Naive thymus-derived CD4-positive, alpha-beta T cell (primary cell): ENCODE data around the gene NCR2. TPM values are rescaled to one million over a fixed set of nuclear protein-coding genes. Genes with fewer than 3 reads are reported as not detected.

Source experiments
- ATAC-seq: fragments of 150-1000 bp; cut with Tn5 transposase; 2 replicates; pipeline ENCODE4 v1.10.0; 2021; ENCODE audit warnings: mild to moderate bottlenecking, moderate library complexity
- CTCF ChIA-PET: fragments of 350-600 bp; sonication (Branson Sonifier 250); formaldehyde crosslinking; loops from one replicate; lab custom pipeline; 2021; ENCODE audit warnings: antibody characterized with exemption; lab: Charles Lee
- POLR2A ChIA-PET: fragments of 350-600 bp; sonication (Branson Sonifier 250); formaldehyde crosslinking; loops from one replicate; lab custom pipeline; 2021; ENCODE audit warnings: antibody characterized with exemption, inconsistent platforms; lab: Charles Lee
- DNase-seq, 9 donors: peaks; one replicate each; pipeline versions ENCODE4 v3.0.0 to v3.0.0-alpha.2; 2020 to 2022; ENCODE audit warnings: mixed read lengths in 1 of 9
- H3K27ac ChIP-seq: one replicate; pipeline ENCODE4 v1.7.0; 2013; ENCODE audit warnings: mild to moderate bottlenecking, low read depth, low read length, moderate library complexity
- H3K27me3 ChIP-seq, 2 donors: one replicate each; pipeline ENCODE4 v1.7.0; 2013; ENCODE audit warnings: low read length in 2 of 2, mild to moderate bottlenecking in 2 of 2, moderate library complexity in 2 of 2; ENCODE audit not compliant: control insufficient read depth in 2 of 2, insufficient read depth in 2 of 2
- H3K36me3 ChIP-seq, 3 experiments: 1 replicate in 2 of 3; 2 replicates in 1 of 3; pipeline ENCODE4 v1.7.0; 2013; ENCODE audit warnings: low read length in 3 of 3, mild to moderate bottlenecking in 3 of 3, moderate library complexity in 1 of 3; ENCODE audit not compliant: insufficient read depth in 3 of 3, control insufficient read depth in 2 of 3
- H3K4me1 ChIP-seq, 2 donors: one replicate each; pipeline ENCODE4 v1.7.0; 2013; ENCODE audit warnings: low read length in 2 of 2, mild to moderate bottlenecking in 2 of 2, moderate library complexity in 1 of 2; ENCODE audit not compliant: control insufficient read depth in 2 of 2, insufficient read depth in 2 of 2
- H3K4me3 ChIP-seq: 2 replicates; pipeline ENCODE4 v1.7.0; 2013; ENCODE audit warnings: mild to moderate bottlenecking, low read length
- H3K9me3 ChIP-seq, 3 experiments: 1 replicate in 2 of 3; 2 replicates in 1 of 3; pipeline ENCODE4 v1.7.0; 2013; ENCODE audit warnings: low read length in 3 of 3; ENCODE audit not compliant: control insufficient read depth in 2 of 3
- H3K27ac Mint-ChIP-seq, 9 donors: one replicate each; pipeline ENCODE4 v1.8.0; 2020 to 2022; ENCODE audit warnings: mixed read lengths in 9 of 9, mild to moderate bottlenecking in 8 of 9, moderate library complexity in 5 of 9, inconsistent platforms in 2 of 9
- H3K27me3 Mint-ChIP-seq, 5 donors: one replicate each; pipeline ENCODE4 v1.8.0; 2021 to 2022; ENCODE audit warnings: mixed read lengths in 5 of 5, mild to moderate bottlenecking in 1 of 5
- H3K36me3 Mint-ChIP-seq, 5 donors: one replicate each; pipeline ENCODE4 v1.8.0; 2020 to 2022; ENCODE audit warnings: mixed read lengths in 5 of 5, mild to moderate bottlenecking in 3 of 5, inconsistent platforms in 1 of 5
- H3K4me1 Mint-ChIP-seq, 7 donors: one replicate each; pipeline ENCODE4 v1.8.0; 2020 to 2022; ENCODE audit warnings: mixed read lengths in 7 of 7, mild to moderate bottlenecking in 3 of 7, inconsistent platforms in 1 of 7
- H3K4me3 Mint-ChIP-seq, 10 donors: one replicate each; pipeline ENCODE4 v1.8.0; 2020 to 2022; ENCODE audit warnings: mild to moderate bottlenecking in 10 of 10, mixed read lengths in 10 of 10, moderate library complexity in 6 of 10, inconsistent platforms in 2 of 10
- H3K9me3 Mint-ChIP-seq, 11 donors: one replicate each; pipeline ENCODE4 v1.8.0; 2020 to 2022; ENCODE audit warnings: mixed read lengths in 11 of 11, mild to moderate bottlenecking in 4 of 11, inconsistent platforms in 1 of 11, moderate library complexity in 1 of 11
- intact Hi-C, 2 donors: fragments of 100-400 bp; cut with micrococcal nuclease; formaldehyde crosslinking; loops; one replicate each; pipeline ENCODE4 v1.15.1; 2023
- polyA plus RNA-seq, 2 donors: library from polyadenylated mRNA; unstranded; fragments of 300-500 nt; fragmentation: Illumina TruSeq; gene quantifications; one replicate each; pipeline ENCODE4 v1.2.3, GENCODE V29; 2021
- total RNA-seq, 6 experiments: library from RNA in 5 of 6; stranded (reverse) in 5 of 6; gene quantifications; 1 replicate in 5 of 6; 2 replicates in 1 of 6; pipeline ENCODE4 v1.2.3 and lab custom pipeline; 2021 to 2026

The NCR2 gene
- total and polyA plus RNA-seq, 7 experiments from 2014 or later: not detected

- Mint-ChIP-seq H3K27me3 (peaks cover 0 to 41% (median 6%) of the 10 kb centered on the region in 5 donors), H3K27ac (no peak overlapping the region), H3K4me3 (no peak overlapping the region), H3K9me3 (peaks cover 0 to 8% (median 2%) of the 10 kb centered on the region in 11 donors), H3K4me1 (peaks cover 18 to 35% (median 31%) of the 10 kb centered on the region in 7 donors), H3K36me3 (peaks cover 0 to 8% (median 4%) of the 10 kb centered on the region in 5 donors)
- ChIA-PET POLR2A (no interaction called here), CTCF (interaction anchor here (1.6 kb wide), 1 partner anchor 19 kb away, joined by 4 read pairs; no protein-coding TSS in a partner anchor)
- Histone ChIP-seq H3K27ac (no peak overlapping the region), H3K4me3 (no peak overlapping the region), H3K27me3 (no peaks in the 10 kb centered on the region), H3K9me3 (no peaks in the 10 kb centered on the region), H3K4me1 (peaks cover 16 to 18% of the 10 kb centered on the region in 2 donors), H3K36me3 (no peaks in the 10 kb centered on the region)
- DNase-seq (no peak), ATAC-seq (no peak)
- intact Hi-C loops: no loop called here
These were observed 13.5 kb downstream of the NCR2 start for GRCh38 chr6:41348934-41349333.

GRCh38 chr6:41352396-41352795, 17.0 kb downstream of the NCR2 start:
- no peak overlapping the region for H3K4me3 ChIP-seq
- intact Hi-C loops: no loop called here
- H3K36me3 ChIP-seq: no peaks in the 10 kb centered on the region
- H3K9me3 Mint-ChIP-seq: peaks cover 0 to 8% (median 2%) of the 10 kb centered on the region in 11 donors
- H3K4me1 Mint-ChIP-seq: peaks cover 0 to 2% (median 0%) of the 10 kb centered on the region in 7 donors
- POLR2A ChIA-PET: interaction anchor here (0.6 kb wide), 1 partner anchor 288 kb away, joined by 4 read pairs; no protein-coding TSS in a partner anchor
- H3K9me3 ChIP-seq: no peaks in the 10 kb centered on the region
- H3K4me3 Mint-ChIP-seq: no peak overlapping the region
- H3K27ac ChIP-seq: no peak overlapping the region
- no peaks in the 10 kb centered on the region for H3K27me3 ChIP-seq
- CTCF ChIA-PET: no interaction called here
- no peaks in the 10 kb centered on the region for H3K4me1 ChIP-seq
- DNase-seq: peak in 1 of 9 donors; percentile 1
- H3K27ac Mint-ChIP-seq: no peak overlapping the region
- peaks cover 0 to 57% (median 6%) of the 10 kb centered on the region in 5 donors for H3K27me3 Mint-ChIP-seq
- peaks cover 0 to 8% (median 3%) of the 10 kb centered on the region in 5 donors for H3K36me3 Mint-ChIP-seq
- ATAC-seq: no peak

GRCh38 chr6:41352907-41353306, 17.5 kb downstream of the NCR2 start:
- intact Hi-C loops: no loop called here
- no peaks in the 10 kb centered on the region for H3K27me3 ChIP-seq
- Mint-ChIP-seq H3K9me3 (peaks cover 0 to 11% (median 4%) of the 10 kb centered on the region in 11 donors), H3K36me3 (peaks cover 0 to 8% (median 3%) of the 10 kb centered on the region in 5 donors), H3K4me3 (no peak overlapping the region), H3K27ac (no peak overlapping the region), H3K4me1 (peaks cover 0 to 2% (median 0%) of the 10 kb centered on the region in 7 donors), H3K27me3 (peaks cover 0 to 56% (median 6%) of the 10 kb centered on the region in 5 donors)
- DNase-seq (peak in 1 of 9 donors; percentile 3), ATAC-seq (no peak)
- ChIA-PET POLR2A (interaction anchor here (0.6 kb wide), 1 partner anchor 289 kb away, joined by 4 read pairs; no protein-coding TSS in a partner anchor), CTCF (no interaction called here)
- no peaks in the 10 kb centered on the region for H3K9me3 ChIP-seq
- no peaks in the 10 kb centered on the region for H3K4me1 ChIP-seq
- no peak overlapping the region for H3K4me3 ChIP-seq
- no peaks in the 10 kb centered on the region for H3K36me3 ChIP-seq
- H3K27ac ChIP-seq: no peak overlapping the region

GRCh38 chr6:41353333-41353732, 17.9 kb downstream of the NCR2 start:
- DNase-seq (no peak), ATAC-seq (no peak)
- H3K4me3 Mint-ChIP-seq: no peak overlapping the region
- H3K27ac ChIP-seq: no peak overlapping the region
- H3K36me3 ChIP-seq: no peaks in the 10 kb centered on the region
- H3K9me3 ChIP-seq: no peaks in the 10 kb centered on the region
- intact Hi-C loops: no loop called here
- H3K4me1 ChIP-seq: no peaks in the 10 kb centered on the region
- H3K4me3 ChIP-seq: no peak overlapping the region
- POLR2A ChIA-PET: no interaction called here
- H3K27me3 Mint-ChIP-seq: peaks cover 0 to 52% (median 6%) of the 10 kb centered on the region in 5 donors
- H3K27ac Mint-ChIP-seq: no peak overlapping the region
- H3K36me3 Mint-ChIP-seq: peaks cover 0 to 5% (median 3%) of the 10 kb centered on the region in 5 donors
- peaks cover 0 to 10% (median 4%) of the 10 kb centered on the region in 11 donors for H3K9me3 Mint-ChIP-seq
- no peaks in the 10 kb centered on the region for H3K27me3 ChIP-seq
- CTCF ChIA-PET: no interaction called here
- H3K4me1 Mint-ChIP-seq: peaks cover 0 to 2% (median 0%) of the 10 kb centered on the region in 7 donors

GRCh38 chr6:41355952-41356351, 20.5 kb downstream of the NCR2 start:
- CTCF ChIA-PET: no interaction called here
- DNase-seq: peak in 1 of 9 donors; percentile 12

GRCh38 chr6:41356825-41357224, 21.4 kb downstream of the NCR2 start:
- peaks cover 5 to 23% (median 15%) of the 10 kb centered on the region in 5 donors for H3K36me3 Mint-ChIP-seq
- H3K36me3 ChIP-seq: no peaks in the 10 kb centered on the region
- H3K27me3 Mint-ChIP-seq: peaks cover 0 to 42% (median 11%) of the 10 kb centered on the region in 5 donors
- H3K9me3 Mint-ChIP-seq: peaks cover 0 to 39% (median 25%) of the 10 kb centered on the region in 11 donors
- H3K27ac ChIP-seq: no peak overlapping the region
- no peaks in the 10 kb centered on the region for H3K4me1 ChIP-seq
- no peak overlapping the region for H3K27ac Mint-ChIP-seq
- no peak overlapping the region for H3K4me3 ChIP-seq
- POLR2A ChIA-PET: no interaction called here
- H3K4me3 Mint-ChIP-seq: no peak overlapping the region
- intact Hi-C loops: no loop called here
- ATAC-seq (no peak), DNase-seq (no peak)
- no peaks in the 10 kb centered on the region for H3K4me1 Mint-ChIP-seq
- peaks cover 0 to 12% (median 0%) of the 10 kb centered on the region in 3 experiments for H3K9me3 ChIP-seq
- CTCF ChIA-PET: no interaction called here
- no peaks in the 10 kb centered on the region for H3K27me3 ChIP-seq

More at GRCh38 chr6:41355952-41356351, 20.5 kb downstream of the NCR2 start:
- ATAC-seq: no peak
- Mint-ChIP-seq H3K9me3 (peaks cover 0 to 31% (median 17%) of the 10 kb centered on the region in 11 donors), H3K27me3 (peaks cover 0 to 44% (median 10%) of the 10 kb centered on the region in 5 donors), H3K36me3 (peaks cover 4 to 14% (median 8%) of the 10 kb centered on the region in 5 donors), H3K4me3 (no peak overlapping the region), H3K27ac (no peak overlapping the region), H3K4me1 (peaks cover 0 to 2% (median 0%) of the 10 kb centered on the region in 7 donors)
- Histone ChIP-seq H3K4me1 (no peaks in the 10 kb centered on the region), H3K27ac (no peak overlapping the region), H3K36me3 (no peaks in the 10 kb centered on the region), H3K4me3 (no peak overlapping the region), H3K27me3 (no peaks in the 10 kb centered on the region), H3K9me3 (peaks cover 0 to 12% (median 0%) of the 10 kb centered on the region in 3 experiments)
- POLR2A ChIA-PET: no interaction called here
- intact Hi-C loops: no loop called here

- Histone ChIP-seq H3K4me1 (no peaks in the 10 kb centered on the region), H3K27ac (no peak overlapping the region), H3K27me3 (no peaks in the 10 kb centered on the region), H3K36me3 (no peaks in the 10 kb centered on the region), H3K4me3 (no peak overlapping the region), H3K9me3 (peaks cover 0 to 12% (median 0%) of the 10 kb centered on the region in 3 experiments)
- ATAC-seq (no peak), DNase-seq (no peak)
- Mint-ChIP-seq H3K4me1 (no peaks in the 10 kb centered on the region), H3K36me3 (peaks cover 6 to 27% (median 15%) of the 10 kb centered on the region in 5 donors), H3K27me3 (peaks cover 3 to 47% (median 19%) of the 10 kb centered on the region in 5 donors), H3K9me3 (peaks cover 0 to 46% (median 30%) of the 10 kb centered on the region in 11 donors), H3K27ac (no peak overlapping the region), H3K4me3 (no peak overlapping the region)
- CTCF ChIA-PET: no interaction called here
- intact Hi-C loops: no loop called here
- POLR2A ChIA-PET: no interaction called here
These were observed 23.1 kb downstream of the NCR2 start for GRCh38 chr6:41358503-41358902.
